Lower lobe of right lung (tissue), 2 donors: ENCODE measurements around the gene PCSK5. TPM values are rescaled to one million over a fixed set of nuclear protein-coding genes. Genes with fewer than 3 reads are reported as not detected.

Experiments
- ATAC-seq, 2 donors: fragments of 200-7000 bp; cut with Tn5 transposase; one replicate each; pipeline ENCODE4 v1.9.1; 2020 to 2022; ENCODE audit warnings: mild to moderate bottlenecking in 2 of 2, moderate library complexity in 2 of 2
- DNase-seq: peaks from one replicate; pipeline ENCODE4 v3.0.0-alpha.2; 2020
- H3K27ac ChIP-seq: fragments of 200-600 bp; one replicate; pipeline ENCODE4 v1.8.0; 2022
- H3K27me3 ChIP-seq: fragments of 200-600 bp; one replicate; pipeline ENCODE4 v1.8.0; 2022; ENCODE audit warnings: low read depth
- H3K36me3 ChIP-seq: fragments of 200-600 bp; one replicate; pipeline ENCODE4 v1.8.0; 2022; ENCODE audit warnings: mild to moderate bottlenecking
- H3K4me1 ChIP-seq: fragments of 200-600 bp; one replicate; pipeline ENCODE4 v1.8.0; 2022
- H3K4me3 ChIP-seq: fragments of 200-600 bp; one replicate; pipeline ENCODE4 v1.8.0; 2022; ENCODE audit warnings: mild to moderate bottlenecking
- H3K9me3 ChIP-seq: fragments of 200-600 bp; one replicate; pipeline ENCODE4 v1.8.0; 2022
- intact Hi-C: fragments of 100-400 bp; cut with DNase I; formaldehyde crosslinking; loops from one replicate; pipeline ENCODE4 v1.11.0; 2022
- total RNA-seq: library from RNA; stranded (reverse); fragmentation: NEBNext Ultra II Directional; extraction: Animal tissue kit (Norgen Biotek cat#: 25700); gene quantifications from one replicate; pipeline ENCODE4 v1.2.1, GENCODE V29; 2021
- TF ChIP-seq, protein P1 (sequence below): fragments of 200-600 bp; IDR thresholded peaks from one replicate; pipeline ENCODE4 v1.8.0; 2022; ENCODE audit warnings: antibody characterized with exemption, mild to moderate bottlenecking
- donor health status: DM: no; HTN: yes; CAD: no; lungs with severe emphysema.

Gene PCSK5
- total RNA-seq, 1 donor from 2014 or later = 18.1 TPM

DNA sequence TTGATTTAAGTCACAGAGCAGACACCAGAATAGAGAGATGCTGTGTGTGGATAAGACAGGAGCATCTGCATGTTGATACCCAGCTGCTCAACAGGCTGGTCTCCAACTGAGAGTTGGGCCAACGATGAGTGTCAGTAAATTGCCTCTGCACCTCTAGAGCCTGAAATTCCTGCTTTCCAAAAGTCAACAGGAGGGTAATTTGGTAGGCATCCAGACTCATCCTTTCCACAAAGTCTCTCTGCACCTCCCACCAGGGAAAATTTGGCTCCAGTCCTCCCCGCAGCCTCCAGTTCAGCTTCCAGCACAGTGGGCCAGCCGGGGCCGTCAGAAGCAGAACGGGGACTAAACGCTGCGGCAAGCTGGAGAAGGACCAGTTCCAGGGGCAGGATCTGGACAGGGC lies 366.8 kb downstream of the PCSK5 start:
- peak; percentile 6 to 23 for ATAC-seq
- H3K4me3 ChIP-seq = no peak overlapping the region
- no peak overlapping the region for H3K27ac ChIP-seq
- no peaks in the 10 kb centered on the region for H3K36me3 ChIP-seq
- no peaks in the 10 kb centered on the region for H3K9me3 ChIP-seq
- TF ChIP-seq, protein P1, sequence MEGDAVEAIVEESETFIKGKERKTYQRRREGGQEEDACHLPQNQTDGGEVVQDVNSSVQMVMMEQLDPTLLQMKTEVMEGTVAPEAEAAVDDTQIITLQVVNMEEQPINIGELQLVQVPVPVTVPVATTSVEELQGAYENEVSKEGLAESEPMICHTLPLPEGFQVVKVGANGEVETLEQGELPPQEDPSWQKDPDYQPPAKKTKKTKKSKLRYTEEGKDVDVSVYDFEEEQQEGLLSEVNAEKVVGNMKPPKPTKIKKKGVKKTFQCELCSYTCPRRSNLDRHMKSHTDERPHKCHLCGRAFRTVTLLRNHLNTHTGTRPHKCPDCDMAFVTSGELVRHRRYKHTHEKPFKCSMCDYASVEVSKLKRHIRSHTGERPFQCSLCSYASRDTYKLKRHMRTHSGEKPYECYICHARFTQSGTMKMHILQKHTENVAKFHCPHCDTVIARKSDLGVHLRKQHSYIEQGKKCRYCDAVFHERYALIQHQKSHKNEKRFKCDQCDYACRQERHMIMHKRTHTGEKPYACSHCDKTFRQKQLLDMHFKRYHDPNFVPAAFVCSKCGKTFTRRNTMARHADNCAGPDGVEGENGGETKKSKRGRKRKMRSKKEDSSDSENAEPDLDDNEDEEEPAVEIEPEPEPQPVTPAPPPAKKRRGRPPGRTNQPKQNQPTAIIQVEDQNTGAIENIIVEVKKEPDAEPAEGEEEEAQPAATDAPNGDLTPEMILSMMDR = no peak
- no peak for DNase-seq
- H3K27me3 ChIP-seq = no peaks in the 10 kb centered on the region
- intact Hi-C loops = no loop called here
- H3K4me1 ChIP-seq = peaks cover 5% of the 10 kb centered on the region

GRCh38 chr9:76266649-76267283 lies 376.3 kb downstream of the PCSK5 start:
- TF ChIP-seq, protein P1 = no peak
- intact Hi-C loops = no loop called here
- no peak overlapping the region for H3K27ac ChIP-seq
- no peak for DNase-seq
- peaks cover 4% of the 10 kb centered on the region for H3K9me3 ChIP-seq
- no peaks in the 10 kb centered on the region for H3K4me1 ChIP-seq
- H3K36me3 ChIP-seq = no peaks in the 10 kb centered on the region
- H3K4me3 ChIP-seq = no peak overlapping the region
- no peak for ATAC-seq
- no peaks in the 10 kb centered on the region for H3K27me3 ChIP-seq

- H3K4me1 ChIP-seq = no peaks in the 10 kb centered on the region
- H3K4me3 ChIP-seq = no peak overlapping the region
- no peak overlapping the region for H3K27ac ChIP-seq
- TF ChIP-seq, protein P1 = no peak
- ATAC-seq (no peak), DNase-seq (no peak)
- intact Hi-C loops = no loop called here
- H3K36me3 ChIP-seq = no peaks in the 10 kb centered on the region
- H3K9me3 ChIP-seq = peaks cover 4% of the 10 kb centered on the region
- no peaks in the 10 kb centered on the region for H3K27me3 ChIP-seq
Measured at GRCh38 chr9:76267284-76267652, 376.8 kb downstream of the PCSK5 start.

DNA sequence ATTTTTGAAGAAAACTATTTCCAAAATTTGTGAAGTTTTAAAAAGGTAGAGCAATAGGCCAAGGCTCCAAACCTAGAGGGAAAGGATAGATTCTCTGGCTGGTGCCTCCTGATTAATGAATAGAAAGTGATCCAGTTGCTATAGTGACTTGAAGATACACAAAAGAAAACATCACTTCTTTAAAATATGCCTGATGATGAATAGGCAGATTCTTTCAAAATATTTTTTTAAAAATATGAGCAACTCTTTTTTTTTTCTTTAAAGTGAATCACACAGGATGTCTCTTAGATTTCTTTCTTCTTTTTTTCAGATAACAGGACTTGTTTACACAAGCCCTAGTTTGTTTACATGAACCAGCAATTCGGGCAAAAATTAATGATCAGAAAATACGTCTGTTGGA lies 379.3 kb downstream of the PCSK5 start:
- Histone ChIP-seq H3K27ac (peak overlapping the region; percentile 7), H3K36me3 (no peaks in the 10 kb centered on the region), H3K4me3 (no peak overlapping the region), H3K9me3 (no peaks in the 10 kb centered on the region), H3K4me1 (no peaks in the 10 kb centered on the region), H3K27me3 (no peaks in the 10 kb centered on the region)
- TF ChIP-seq, protein P1 = no peak
- peak in 1 of 2 donors; percentile 42 for ATAC-seq
- DNase-seq = no peak
- intact Hi-C loops = no loop called here

GRCh38 chr9:76271755-76272154 lies 381.3 kb downstream of the PCSK5 start:
- Histone ChIP-seq H3K36me3 (no peaks in the 10 kb centered on the region), H3K4me1 (no peaks in the 10 kb centered on the region), H3K9me3 (no peaks in the 10 kb centered on the region), H3K27ac (no peak overlapping the region), H3K27me3 (no peaks in the 10 kb centered on the region), H3K4me3 (no peak overlapping the region)
- ATAC-seq (peak in 1 of 2 donors; percentile 57), DNase-seq (no peak)
- TF ChIP-seq, protein P1 = no peak
- intact Hi-C loops = no loop called here
